Measurements from ENCODE around the gene ARF1.
A peak's percentile ranks its signal among the peaks of the same experiment; 100 is the strongest.

Gene ARF1

DNA sequence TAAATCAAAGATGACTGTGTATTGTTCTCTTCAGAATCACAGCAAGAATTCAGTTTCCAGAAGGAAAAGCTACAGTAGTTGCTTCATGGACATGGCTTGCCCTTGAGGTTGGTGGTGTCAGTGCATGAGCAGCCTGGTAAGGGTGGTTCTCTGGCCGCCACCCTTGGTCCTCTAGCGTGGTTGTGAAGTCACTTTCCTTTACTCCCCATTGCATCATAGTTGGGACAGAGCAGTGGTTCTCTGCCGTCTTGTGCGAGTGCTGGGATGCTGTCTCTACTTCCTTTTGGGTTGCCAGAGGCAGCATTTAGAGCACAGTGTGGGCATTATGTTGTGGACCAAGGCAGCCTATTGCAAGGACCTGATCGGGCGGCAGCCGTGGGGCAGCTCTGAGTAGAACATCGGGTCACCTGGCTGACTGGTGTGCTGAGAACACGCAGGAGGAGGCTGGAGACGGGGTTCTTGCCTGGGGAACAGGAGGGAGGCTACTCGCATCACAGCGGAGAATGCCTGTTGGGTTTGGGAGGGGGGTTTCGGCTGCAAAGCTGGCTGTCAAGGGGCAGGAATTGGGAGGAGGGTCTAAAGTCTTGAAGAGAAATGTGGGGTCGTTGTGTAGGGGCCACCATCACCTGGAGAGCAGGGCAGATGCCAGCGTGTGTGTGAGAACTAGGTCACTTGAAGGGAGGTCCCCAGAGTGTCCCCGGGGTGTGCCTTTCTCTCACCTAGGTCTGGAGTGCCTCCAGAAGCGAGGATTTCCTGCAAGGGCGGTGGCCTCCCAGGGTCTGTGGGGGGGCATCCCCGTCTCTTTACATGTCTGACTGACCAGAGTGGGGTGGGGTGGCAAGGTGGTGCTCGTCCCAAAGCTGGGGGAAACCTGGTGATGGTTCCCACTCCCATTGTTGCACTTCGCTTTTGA is 6.3 kb downstream of the ARF1 start:
- no peak for DNase-seq

DNA sequence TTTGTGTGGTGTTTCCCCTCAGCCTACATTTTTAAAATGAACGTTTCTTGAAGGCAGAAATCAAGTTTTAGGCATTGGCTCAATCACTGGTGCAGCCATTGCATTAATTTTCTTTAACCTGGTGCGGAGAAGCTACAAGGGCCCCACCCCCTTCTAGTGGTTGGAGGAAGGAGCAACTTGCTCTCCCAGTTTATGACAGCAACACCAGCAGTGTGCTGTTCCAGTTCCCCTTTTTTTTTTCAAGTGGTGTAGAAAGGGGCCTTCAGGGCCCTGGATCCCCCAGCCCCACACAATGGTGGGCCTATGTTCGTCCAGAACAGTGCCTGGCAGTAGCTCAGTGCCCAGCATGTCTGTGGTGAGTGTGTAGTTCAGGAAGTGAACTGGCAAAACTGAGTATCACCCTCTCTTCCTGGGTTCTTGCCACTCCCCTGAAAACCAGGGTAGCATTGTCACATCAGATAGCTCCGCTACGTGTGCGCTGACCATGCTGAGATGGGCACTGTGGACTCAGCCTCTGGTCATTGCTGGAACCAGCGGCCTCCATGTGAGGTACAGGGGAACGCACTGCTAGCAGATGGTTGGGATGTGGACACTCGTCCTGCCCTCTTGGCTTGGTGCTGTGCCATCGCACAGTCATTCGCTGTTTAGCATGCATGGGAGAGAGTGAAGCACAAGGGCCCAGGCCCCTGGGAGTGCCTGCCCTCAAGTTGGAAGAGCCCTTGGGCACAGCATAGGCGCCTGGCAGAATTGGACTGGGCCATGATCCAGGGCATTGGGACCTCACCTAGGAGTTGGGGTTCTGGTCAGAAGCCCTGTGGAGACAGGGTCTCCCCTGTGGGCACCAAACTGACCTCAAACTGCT is 7.2 kb downstream of the ARF1 start:
- no peak for DNase-seq

DNA sequence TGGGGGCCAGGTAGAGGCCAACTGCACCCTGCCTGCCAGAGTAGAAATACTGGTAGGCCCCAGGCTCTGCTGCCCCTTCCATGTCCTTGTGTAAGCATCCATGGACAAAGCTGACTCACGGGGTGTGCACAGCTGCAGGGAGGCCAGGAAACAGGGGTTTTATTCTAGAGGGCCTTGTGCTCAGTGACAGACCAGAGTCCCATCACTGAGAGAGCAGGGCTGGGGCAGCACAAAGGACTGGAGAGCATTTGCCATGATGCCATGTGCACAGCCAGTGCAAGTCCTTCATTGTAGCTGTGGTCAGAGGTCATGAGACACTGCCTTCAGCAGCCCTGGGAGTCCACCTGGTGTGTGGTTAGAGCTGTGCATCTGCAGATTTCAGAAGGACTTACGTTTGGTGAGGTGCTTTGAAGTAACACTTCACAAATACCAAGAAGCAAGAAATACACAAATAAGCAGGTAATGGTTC is 8.1 kb downstream of the ARF1 start:
- DNase-seq: no peak

DNA sequence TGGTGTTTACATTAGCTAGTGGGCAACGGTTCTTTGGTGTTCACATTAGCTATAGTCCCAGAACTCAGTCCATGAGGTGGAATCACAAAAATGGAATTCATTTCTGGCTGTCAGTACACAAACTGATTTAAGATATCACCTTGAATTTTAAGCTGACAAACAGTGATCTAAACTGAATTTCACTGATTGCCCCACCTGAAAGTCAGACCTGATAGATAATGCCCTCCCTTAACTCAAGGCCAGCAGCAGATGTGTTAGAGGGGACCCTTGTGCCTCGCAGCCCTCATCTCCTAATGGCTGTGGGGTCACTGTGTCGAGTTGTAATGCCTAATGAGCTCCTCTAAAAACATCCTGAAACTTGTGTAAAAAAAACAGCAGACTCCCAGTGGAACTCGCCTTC is 8.6 kb downstream of the ARF1 start:
- no peak for DNase-seq

DNA sequence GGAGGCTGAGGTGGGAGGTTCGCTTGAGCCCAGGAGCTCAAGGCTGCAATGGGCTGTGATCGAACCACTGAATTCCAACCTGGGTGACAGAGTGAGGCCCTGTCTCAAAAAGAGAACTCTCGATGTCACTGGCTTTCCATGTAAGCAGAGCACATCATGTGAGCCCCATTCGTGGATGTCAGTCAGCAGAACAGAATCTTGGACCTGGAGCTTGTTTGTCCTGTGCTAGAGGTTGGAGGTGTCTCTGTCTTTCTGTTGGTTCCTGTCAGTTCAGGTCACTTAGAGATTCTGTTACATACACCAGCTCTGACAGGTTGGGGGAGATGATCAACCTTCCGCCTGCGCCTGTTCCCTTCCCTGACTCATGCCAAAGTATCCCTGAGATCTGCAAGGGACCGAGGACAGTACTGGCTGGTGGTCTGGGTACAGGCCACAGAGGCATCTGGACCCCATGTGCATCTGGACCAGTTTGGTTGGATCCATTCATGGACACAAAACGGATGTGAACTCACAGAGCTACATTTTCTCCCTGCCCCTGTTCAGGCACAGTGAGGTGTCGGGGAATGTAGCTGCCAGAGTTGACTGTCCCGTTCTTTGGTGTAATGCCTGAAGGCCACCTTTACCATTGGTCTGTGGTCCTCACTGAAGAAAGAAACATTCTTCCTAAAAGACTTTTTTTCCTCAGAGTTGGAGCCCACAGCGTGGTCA is 10.0 kb downstream of the ARF1 start:
- DNase-seq: no peak

DNA sequence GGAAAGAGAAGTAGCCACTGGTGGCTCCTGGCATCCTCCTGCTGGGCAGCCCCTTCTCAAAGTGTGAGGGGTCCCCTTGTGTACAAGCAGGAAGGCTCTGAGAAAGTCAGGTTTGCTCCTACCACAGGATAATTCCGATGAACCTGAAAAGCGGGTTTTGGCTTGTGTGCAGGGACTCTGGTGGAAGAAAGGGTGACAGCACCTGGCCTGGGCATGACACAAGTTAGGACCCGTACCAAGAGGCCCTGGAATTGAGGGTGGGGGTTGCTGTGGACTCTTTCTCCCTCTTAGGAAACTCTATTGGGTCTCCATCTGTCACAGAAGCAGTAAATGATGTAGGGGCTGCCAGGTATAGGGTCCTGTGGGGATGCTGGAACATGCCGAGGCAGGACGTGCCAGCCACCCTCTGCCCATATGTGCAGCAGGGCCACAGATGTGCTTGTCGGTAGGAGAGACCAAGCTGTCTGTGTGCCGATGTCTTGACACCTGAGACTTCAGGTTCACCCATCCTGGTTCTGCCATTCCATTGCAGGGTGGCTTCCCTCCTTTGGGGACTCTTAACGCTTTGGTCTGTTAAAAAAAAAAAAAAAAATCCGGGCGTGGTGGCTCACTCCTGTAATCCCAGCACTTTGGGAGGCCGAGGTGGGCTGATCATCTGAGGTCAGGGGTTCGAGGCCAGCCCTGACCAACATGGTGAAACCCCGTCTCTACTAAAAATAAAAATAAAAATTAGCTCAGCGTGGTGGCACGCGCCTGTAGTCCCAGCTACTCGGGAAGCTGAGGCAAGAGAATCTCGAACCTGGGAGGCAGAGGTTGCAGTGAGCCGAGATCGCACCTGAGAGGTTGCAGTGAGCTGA is 10.8 kb downstream of the ARF1 start:
- DNase-seq: no peak

DNA sequence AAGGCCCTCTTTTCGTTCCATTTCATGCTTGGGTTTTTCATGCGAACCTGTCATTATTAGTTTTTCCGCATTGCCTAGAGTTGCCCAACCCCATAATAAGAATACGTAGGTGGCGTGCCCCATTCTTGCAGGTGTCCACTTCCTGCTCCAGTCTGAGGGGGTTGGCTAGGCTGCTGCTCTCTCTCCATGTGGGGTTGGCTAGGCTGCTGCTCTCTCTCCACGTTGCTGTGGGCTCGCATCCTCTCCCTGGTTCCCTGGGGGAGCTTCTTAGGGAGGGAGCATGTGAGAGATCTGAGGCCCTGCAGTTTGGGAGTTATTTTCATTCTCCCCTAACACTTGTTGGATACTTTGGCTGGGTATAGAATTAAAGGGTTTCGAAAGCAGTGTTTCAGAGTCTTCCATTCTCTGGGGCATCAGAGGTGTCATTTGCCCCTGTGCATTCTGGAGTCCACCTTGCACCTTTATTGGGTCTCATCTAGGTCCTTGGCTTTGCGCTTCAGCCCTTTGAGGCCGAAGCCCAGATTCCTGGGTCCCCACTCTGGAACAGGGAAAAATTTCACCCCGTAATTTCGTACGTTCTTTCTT is 12.0 kb downstream of the ARF1 start:
- DNase-seq: no peak

DNA sequence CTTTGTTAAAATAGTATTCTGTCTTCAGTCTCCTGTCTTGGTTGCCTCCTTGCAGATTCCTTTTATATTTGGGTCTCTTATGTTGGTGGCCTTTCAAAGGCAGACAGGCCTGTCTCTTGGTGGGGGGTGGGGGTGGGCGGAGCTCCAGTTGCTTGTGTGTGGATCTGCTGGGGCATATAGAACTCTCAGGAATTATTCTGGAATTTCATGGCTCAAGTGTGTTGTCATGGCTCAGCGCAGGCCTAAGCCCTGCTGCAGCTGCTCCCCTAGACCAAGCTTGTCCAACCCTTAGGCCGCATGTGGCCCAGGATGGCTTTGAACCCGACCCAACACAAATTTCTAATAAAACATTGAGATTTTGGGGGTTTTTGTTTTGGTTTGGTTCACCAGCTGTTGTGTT is 12.7 kb downstream of the ARF1 start:
- no peak for DNase-seq

DNA sequence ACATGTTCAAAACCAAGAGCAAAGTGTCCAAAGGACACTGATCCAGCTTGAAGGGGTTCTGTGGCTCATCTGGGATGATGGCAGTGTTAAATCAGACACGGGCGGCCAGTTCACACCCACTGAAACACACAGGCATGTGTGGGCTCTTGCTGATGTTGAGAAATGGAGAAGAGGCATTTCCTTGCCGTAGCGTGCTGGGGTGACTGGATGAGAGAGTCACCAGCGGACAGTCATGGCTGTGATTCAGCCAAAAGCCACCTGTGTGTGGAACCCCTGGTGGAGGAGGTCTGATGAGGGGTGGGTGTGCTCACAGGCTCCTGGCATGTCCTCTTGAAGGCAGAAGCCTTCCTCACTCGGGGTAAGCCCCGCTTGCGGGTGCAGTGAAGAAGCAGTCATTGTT is 13.4 kb downstream of the ARF1 start:
- DNase-seq: no peak

DNA sequence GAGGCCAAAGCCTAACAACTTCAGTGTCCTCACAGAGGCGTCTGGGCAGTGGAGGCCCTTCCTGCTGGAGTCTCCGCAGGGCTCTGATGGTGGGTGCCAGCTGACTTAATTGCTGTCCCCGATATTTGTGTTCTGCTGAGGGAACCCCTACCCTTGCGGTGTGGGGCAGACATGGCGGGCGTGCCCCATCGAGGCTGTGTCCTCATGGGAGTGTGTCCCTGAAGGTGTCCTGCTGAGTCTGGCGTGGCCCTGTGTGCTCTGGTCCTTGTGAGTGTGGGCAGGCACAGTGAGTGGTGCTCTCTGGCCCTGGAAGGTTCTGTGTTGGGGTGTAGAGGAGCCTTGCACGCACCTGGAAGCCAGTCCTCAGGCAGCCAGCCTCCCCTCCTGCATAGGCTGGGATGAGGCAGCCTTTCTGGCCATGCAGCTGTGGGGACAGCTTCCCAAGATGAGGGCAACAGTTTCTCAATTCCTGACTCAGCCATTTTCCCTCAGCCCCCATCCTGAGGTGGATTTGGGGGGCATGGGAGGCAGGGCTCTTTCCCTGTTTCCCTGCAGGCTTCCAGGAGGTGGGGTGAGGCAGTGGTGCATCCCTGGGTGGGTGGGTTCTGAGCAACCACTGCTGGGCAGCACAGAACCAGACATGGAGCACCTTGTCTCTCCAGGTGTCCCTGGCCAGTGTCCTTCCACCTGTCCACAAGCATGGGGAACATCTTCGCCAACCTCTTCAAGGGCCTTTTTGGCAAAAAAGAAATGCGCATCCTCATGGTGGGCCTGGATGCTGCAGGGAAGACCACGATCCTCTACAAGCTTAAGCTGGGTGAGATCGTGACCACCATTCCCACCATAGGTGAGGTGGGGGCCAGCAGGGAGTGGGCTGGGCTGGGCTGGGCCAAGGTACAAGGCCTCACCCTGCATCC is 14.2 kb downstream of the ARF1 start:
- DNase-seq: no peak

DNA sequence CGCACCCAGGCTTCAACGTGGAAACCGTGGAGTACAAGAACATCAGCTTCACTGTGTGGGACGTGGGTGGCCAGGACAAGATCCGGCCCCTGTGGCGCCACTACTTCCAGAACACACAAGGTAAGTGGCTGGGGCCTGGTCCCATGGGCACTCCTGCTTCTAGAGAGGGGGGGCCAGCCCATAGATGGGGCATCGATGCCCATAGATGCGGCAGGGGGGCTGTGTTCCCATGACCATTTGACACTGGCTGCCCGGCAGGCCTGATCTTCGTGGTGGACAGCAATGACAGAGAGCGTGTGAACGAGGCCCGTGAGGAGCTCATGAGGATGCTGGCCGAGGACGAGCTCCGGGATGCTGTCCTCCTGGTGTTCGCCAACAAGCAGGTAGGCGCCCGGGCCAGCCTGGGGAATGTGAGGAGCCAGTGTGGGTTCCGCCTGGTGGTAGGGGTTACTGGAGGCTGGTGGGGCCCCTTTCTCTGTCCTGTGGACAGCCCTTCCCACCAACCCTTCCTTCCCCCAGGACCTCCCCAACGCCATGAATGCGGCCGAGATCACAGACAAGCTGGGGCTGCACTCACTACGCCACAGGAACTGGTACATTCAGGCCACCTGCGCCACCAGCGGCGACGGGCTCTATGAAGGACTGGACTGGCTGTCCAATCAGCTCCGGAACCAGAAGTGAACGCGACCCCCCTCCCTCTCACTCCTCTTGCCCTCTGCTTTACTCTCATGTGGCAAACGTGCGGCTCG is 15.0 kb downstream of the ARF1 start:
- no peak for DNase-seq

DNA sequence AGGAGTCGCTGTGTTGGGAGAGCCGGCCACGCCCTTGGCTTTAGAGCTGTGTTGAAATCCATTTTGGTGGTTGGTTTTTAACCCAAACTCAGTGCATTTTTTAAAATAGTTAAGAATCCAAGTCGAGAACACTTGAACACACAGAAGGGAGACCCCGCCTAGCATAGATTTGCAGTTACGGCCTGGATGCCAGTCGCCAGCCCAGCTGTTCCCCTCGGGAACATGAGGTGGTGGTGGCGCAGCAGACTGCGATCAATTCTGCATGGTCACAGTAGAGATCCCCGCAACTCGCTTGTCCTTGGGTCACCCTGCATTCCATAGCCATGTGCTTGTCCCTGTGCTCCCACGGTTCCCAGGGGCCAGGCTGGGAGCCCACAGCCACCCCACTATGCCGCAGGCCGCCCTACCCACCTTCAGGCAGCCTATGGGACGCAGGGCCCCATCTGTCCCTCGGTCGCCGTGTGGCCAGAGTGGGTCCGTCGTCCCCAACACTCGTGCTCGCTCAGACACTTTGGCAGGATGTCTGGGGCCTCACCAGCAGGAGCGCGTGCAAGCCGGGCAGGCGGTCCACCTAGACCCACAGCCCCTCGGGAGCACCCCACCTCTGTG is 15.9 kb downstream of the ARF1 start:
- no peak for DNase-seq

DNA sequence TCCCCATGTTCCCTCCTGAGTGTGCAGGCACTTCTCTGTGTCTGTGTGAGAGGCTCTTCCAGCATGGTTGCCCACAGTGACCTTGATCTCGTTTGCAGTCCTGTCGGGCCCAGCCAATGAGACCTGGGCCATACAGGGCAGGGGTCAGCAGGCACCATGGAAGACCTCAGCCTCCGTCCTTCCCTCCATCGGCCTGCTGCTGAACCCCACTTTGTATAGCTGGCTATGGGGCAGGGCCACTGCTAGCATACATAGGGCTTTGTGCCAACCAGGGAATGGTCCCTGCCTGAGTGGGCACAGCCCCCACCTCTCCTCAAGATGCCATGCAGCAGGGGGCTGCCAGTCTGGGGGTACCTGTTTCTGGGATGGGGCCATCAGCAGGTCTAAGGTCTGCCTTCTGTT is 16.8 kb downstream of the ARF1 start:
- DNase-seq: no peak

DNA sequence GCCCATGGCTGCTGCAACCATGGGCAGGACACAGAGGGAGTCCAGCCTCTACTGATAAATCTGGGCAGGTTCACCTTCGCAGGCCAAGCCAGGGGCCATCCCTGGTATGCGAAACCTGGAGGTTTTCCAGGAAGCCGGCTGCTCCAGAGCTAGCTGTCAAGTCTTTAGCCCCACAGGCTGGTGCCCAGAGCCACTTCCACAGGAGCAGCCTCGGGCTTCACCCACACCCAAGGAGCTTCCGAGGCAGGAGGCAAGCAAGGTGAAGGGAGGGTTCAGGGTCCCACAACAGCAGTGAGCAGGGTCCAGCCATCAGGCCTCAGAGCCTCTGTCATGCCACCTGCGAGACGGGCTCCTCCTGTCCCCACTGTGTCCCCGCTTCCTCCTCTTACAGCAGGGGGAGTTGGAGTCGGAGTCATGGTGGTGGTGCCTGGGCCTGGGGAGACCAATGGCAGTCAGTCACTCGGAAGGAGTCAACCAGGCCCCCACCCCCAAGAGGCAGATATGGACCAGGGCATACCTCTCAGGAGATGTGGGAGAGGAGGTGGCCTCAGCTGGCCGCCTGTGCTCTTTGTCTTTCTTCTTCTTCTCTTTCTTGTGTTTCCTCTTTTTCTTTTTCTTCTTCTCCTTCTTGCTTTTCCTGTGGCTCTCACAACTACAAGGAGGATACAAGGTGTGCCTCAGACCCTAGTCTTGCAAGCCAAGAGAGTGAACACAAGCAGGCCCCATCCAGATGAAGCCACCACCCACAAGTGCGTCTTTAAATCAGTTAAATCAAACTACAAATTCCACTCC is 18.5 kb downstream of the ARF1 start:
- no peak for DNase-seq

DNA sequence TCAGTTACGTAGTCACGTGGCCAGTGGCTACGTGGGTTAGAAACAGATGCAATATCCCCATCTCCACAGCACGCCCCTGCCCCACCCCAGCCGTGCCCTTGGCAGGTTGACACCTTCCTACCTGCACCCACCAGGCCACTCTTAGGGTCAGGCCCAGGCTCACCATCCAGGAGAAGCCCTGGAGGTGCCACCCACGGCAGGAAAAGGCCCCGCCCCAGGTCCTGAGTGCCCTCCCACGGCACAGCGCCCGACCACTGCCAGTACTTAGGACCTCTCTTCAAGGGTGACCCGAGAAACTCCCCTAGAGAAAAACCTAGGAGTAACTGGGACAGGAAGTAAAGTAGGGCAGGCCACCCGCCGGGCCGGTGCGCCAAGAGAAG is 19.1 kb downstream of the ARF1 start:
- DNase-seq: no peak

DNA sequence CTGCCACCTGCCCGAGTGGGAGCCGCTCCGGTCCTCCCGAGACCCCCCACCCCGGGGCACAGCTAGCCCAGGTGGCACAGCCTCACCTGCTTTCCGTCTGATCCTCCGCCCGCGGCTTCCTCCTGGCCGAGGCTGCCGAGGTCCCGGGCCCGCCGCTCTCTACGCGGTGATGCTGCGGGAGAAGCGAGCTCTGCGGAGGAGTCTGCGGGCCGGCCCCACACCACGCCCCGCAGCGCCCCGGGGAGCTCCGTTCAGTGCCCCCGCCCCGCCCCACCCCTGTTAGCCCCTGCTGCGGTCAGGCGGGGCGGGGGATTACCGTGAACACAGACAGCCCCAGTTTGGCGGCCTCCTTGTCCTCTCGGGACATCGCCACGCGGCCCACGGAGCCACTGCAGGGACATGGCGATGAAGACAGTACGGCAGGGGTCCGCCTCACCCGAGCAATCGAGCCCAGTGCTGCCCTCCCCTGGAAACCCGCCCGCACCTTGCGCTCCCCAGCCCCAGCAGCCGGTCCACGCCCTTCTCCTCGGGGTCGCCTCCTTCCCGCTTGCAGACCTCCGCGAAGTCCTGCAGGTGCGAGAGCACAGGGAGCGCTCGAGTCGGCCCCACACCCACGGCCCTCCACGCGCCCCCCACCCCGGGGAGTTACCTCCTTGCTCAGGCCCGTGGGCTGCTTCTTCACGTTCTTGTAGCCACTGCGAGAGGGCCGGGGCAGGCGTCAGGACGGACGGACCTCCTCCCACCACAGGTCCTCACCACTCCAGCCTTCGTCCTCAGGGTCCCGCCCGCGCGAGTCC is 19.7 kb downstream of the ARF1 start:
- no peak for DNase-seq

DNA sequence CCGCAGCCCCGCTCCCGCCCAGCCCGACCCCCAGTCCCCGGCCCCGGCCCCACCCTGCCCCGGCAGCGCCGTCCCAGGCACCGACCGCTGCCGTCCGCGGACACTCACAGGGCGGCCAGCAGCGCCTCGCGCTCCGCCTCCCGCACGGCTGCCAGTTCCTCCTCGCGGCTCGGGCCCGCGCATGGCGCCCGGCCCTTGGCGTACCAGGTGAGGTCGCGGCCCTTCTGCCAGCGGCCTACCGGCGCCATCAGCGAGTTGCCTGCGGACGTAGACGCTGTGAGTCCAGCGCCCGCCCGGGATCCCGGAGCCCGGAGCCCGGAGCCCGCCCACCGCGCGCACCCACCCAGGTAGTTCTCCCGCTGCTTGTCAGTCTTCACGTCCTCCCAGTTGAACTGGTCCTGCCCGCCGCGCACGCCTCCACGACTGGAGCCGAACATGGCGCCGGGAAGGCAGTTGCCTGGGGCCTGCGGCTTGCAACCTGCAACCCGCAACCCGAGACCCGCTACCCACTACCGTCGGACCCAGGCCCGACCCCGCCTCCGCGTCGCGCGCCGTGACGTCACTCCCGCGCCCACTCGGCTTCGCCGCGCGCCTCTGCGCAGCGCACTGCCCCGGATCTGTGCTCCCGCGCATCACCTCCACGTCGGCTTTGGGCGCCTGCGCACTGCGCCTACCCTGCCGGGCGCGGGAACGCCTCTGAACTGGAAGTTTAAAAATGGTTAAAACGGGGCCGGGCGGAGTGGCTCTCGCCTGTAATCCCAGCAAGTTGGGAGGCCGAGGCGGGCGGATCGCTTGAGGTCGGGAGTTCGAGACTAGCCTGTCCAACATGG is 20.5 kb downstream of the ARF1 start, which contains the start of gene C1orf35:
Gene C1orf35, minus strand, starts transcription at position 535 of the 830 bp plus-strand sequence. Its CDS starts 98 bp downstream, at position 437.
- DNase-seq: peak; percentile 60
